ENCODE measurements around the gene TMEM63C. TPM values are rescaled to one million over a fixed set of nuclear protein-coding genes. Genes with fewer than 3 reads are reported as not detected.

The TMEM63C gene
- total and polyA plus RNA-seq, 2 donors (not counting 1 experiment from before 2014, with no cell fraction given), result 0.63 to 3.2 TPM

DNA sequence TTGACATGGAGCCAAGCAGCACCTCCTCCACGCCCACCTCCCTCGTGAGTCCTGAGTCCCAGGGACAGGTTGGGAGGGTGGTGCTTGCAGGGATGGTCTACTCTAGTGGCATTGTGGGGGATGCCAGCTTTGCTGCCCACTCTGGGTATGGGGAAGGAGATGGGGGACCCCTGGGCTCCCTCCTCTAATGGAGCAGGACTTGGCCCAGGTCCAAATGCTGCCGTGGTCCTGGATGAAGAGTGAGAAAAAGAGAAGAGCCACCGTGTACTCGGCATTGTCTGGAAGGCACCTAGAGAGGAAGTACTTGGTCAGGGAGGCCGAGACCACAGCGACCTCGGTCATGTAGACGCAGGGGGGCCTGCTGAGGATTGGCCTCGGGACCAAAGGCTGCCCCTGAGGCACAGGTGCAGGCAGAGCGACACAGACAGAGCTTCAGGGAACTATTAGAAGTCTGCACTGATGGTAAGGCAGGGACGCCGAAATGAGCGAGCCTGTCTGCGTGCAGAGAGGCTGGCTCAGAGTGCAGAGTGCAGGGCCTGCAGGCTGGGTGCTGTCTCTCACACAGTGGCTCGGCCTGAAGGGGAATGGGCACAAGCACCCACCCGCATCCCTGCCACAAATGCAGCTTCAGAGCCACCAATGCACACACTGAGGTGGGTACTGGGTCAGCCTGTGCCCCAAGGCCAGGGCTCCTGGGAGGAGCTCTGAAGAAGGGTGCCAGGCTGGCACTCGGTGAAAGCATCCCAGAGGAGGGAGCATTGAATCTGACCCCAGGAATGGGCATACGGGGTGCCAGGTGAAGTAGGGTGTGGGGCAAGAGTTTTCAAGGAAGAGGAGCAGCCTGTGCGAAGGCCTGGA is 72.0 kb downstream of the TMEM63C start:
- Histone ChIP-seq H3K4me2 (replicated peaks; ENCODE audit: low read depth, low read length, poor library complexity, severe bottlenecking) (no peak overlapping the region), H3K27me3 (replicated peaks in 1 of 4; ENCODE audit: control extremely low read depth in 1 of 4, control insufficient read depth in 3 of 4, insufficient read depth in 4 of 4, low read length in 3 of 4) (no peaks in the 10 kb centered on the region), H3K4me1 (ENCODE audit: control insufficient read depth in 2 of 2, insufficient read depth in 2 of 2, low read length in 2 of 2) (no peaks in the 10 kb centered on the region), H3K4me3 (ENCODE audit: control extremely low read depth in 1 of 5, extremely low read depth in 1 of 5, insufficient read depth in 1 of 5, low read depth in 2 of 5, low read length in 4 of 5) (no peak overlapping the region), H3K9ac (ENCODE audit: low read length) (no peak overlapping the region), H3K79me2 (ENCODE audit: control insufficient read depth, insufficient read depth, low read length) (no peaks in the 10 kb centered on the region), H3K36me3 (replicated peaks in 1 of 2; ENCODE audit: control extremely low read depth in 1 of 2, control insufficient read depth in 1 of 2, extremely low read depth in 1 of 2, insufficient read depth in 2 of 2, low read length in 1 of 2) (no peaks in the 10 kb centered on the region), H4K20me1 (ENCODE audit: control insufficient read depth, insufficient read depth, low read length, poor library complexity, severe bottlenecking) (no peaks in the 10 kb centered on the region), H2AFZ (ENCODE audit: insufficient read depth, low read depth, low read length, poor library complexity, severe bottlenecking) (no peak overlapping the region), H3K27ac (ENCODE audit: low read length in 2 of 2) (no peak overlapping the region), H3K9me3 (ENCODE audit: control extremely low read depth in 1 of 3, control insufficient read depth in 2 of 3, insufficient read depth in 1 of 3, low read length in 2 of 3) (no peaks in the 10 kb centered on the region)
- H3K4me3 Mint-ChIP-seq, result no peak overlapping the region
- ATAC-seq (ENCODE audit: low read depth) (no peak), DNase-seq (no peak)
- H3K27ac Mint-ChIP-seq, result no peak overlapping the region
- H3K9me3 Mint-ChIP-seq (ENCODE audit: insufficient read depth), result no peaks in the 10 kb centered on the region
- ChIA-PET POLR2A (no interaction called here), CTCF (no interaction called here)
- H3K4me1 Mint-ChIP-seq, result no peaks in the 10 kb centered on the region
- H3K27me3 Mint-ChIP-seq, result no peaks in the 10 kb centered on the region
- TF ChIP-seq, protein P1, sequence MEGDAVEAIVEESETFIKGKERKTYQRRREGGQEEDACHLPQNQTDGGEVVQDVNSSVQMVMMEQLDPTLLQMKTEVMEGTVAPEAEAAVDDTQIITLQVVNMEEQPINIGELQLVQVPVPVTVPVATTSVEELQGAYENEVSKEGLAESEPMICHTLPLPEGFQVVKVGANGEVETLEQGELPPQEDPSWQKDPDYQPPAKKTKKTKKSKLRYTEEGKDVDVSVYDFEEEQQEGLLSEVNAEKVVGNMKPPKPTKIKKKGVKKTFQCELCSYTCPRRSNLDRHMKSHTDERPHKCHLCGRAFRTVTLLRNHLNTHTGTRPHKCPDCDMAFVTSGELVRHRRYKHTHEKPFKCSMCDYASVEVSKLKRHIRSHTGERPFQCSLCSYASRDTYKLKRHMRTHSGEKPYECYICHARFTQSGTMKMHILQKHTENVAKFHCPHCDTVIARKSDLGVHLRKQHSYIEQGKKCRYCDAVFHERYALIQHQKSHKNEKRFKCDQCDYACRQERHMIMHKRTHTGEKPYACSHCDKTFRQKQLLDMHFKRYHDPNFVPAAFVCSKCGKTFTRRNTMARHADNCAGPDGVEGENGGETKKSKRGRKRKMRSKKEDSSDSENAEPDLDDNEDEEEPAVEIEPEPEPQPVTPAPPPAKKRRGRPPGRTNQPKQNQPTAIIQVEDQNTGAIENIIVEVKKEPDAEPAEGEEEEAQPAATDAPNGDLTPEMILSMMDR (IDR thresholded peaks at IDR 0.05), result no peak
- no peak for TF ChIP-seq EZH2 (IDR thresholded peaks at IDR 0.05; ENCODE audit: borderline replicate concordance, insufficient read depth, low read depth, low read length, poor library complexity, severe bottlenecking)
- intact Hi-C loops (cut with micrococcal nuclease), result no loop called here
- 48% methylated on average over 18 of the region's 20 CpGs for WGBS (ENCODE audit: insufficient coverage)

DNA sequence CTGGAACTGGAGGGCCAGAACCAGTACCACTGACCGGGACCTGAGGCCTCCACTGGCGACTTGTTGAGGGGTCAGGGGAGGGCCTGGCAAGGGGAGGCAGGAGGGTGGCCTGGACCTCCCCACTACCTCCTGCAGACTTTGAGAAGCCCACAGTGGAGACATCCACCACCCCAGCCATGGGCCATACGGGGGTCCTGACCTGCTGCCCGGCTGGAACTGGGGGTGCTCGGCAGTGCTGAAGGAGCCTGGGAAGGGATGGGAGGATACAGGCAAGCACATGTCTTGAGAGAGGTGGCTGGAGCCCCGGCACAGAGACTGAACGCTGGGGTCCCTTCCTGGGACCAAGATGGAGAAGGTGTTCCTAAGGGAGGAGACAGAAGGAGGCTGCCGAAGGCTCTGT is 75.1 kb downstream of the TMEM63C start:
- no peaks in the 10 kb centered on the region for H4K20me1 ChIP-seq (ENCODE audit: control insufficient read depth, insufficient read depth, low read length, poor library complexity, severe bottlenecking)
- intact Hi-C loops (cut with micrococcal nuclease), result no loop called here
- H3K4me2 ChIP-seq (replicated peaks; ENCODE audit: low read depth, low read length, poor library complexity, severe bottlenecking), result no peak overlapping the region
- POLR2A ChIA-PET, result no interaction called here
- DNase-seq (no peak), ATAC-seq (ENCODE audit: low read depth) (no peak)
- TF ChIP-seq, protein P1 (IDR thresholded peaks at IDR 0.05), result no peak
- no peak for TF ChIP-seq EZH2 (IDR thresholded peaks at IDR 0.05; ENCODE audit: borderline replicate concordance, insufficient read depth, low read depth, low read length, poor library complexity, severe bottlenecking)
- H3K27ac Mint-ChIP-seq, result no peak overlapping the region
- H3K27ac ChIP-seq (ENCODE audit: low read length in 2 of 2), result no peak overlapping the region
- CTCF ChIA-PET, result no interaction called here
- no peak overlapping the region for H3K9ac ChIP-seq (ENCODE audit: low read length)
- no peaks in the 10 kb centered on the region for H3K79me2 ChIP-seq (ENCODE audit: control insufficient read depth, insufficient read depth, low read length)
- H3K9me3 ChIP-seq (ENCODE audit: control extremely low read depth in 1 of 3, control insufficient read depth in 2 of 3, insufficient read depth in 1 of 3, low read length in 2 of 3), result no peaks in the 10 kb centered on the region
- H3K9me3 Mint-ChIP-seq (ENCODE audit: insufficient read depth), result no peaks in the 10 kb centered on the region
- H3K4me3 Mint-ChIP-seq, result no peak overlapping the region
- no peaks in the 10 kb centered on the region for H3K36me3 ChIP-seq (replicated peaks in 1 of 2; ENCODE audit: control extremely low read depth in 1 of 2, control insufficient read depth in 1 of 2, extremely low read depth in 1 of 2, insufficient read depth in 2 of 2, low read length in 1 of 2)
- H3K27me3 Mint-ChIP-seq, result peaks cover 4% of the 10 kb centered on the region
- H3K27me3 ChIP-seq (replicated peaks in 1 of 4; ENCODE audit: control extremely low read depth in 1 of 4, control insufficient read depth in 3 of 4, insufficient read depth in 4 of 4, low read length in 3 of 4), result peaks cover 0 to 7% (median 0%) of the 10 kb centered on the region in 4 experiments
- no peak overlapping the region for H3K4me3 ChIP-seq (ENCODE audit: control extremely low read depth in 1 of 5, extremely low read depth in 1 of 5, insufficient read depth in 1 of 5, low read depth in 2 of 5, low read length in 4 of 5)
- H2AFZ ChIP-seq (ENCODE audit: insufficient read depth, low read depth, low read length, poor library complexity, severe bottlenecking), result no peak overlapping the region
- 90% methylated on average over 8 of the region's 8 CpGs for WGBS (ENCODE audit: insufficient coverage)
- no peaks in the 10 kb centered on the region for H3K4me1 Mint-ChIP-seq
- no peaks in the 10 kb centered on the region for H3K4me1 ChIP-seq (ENCODE audit: control insufficient read depth in 2 of 2, insufficient read depth in 2 of 2, low read length in 2 of 2)
